GM18858 (cell line): ENCODE results near the gene GM2A.
"Not testable (repeated sequence)": the region's sequence is repeated elsewhere in the genome, so short reads cannot be mapped to it uniquely, and the experiment has no call there.

Experiments used
- ATAC-seq: cut with Tn5 transposase; IDR thresholded peaks from one replicate; pipeline ENCODE4 v1.9.1; 2021; ENCODE audit not compliant: unreplicated experiment

GM2A gene

GRCh38 chr5:151284392-151284967 is 31.5 kb downstream of the GM2A start:
- no peak for ATAC-seq

- ATAC-seq: no peak
Measured at GRCh38 chr5:151285683-151286082, 32.7 kb downstream of the GM2A start.

GRCh38 chr5:151286246-151286645 is 33.3 kb downstream of the GM2A start:
- ATAC-seq: no peak

GRCh38 chr5:151288180-151288579 is 35.2 kb downstream of the GM2A start:
- ATAC-seq: no peak

GRCh38 chr5:151293624-151294023 is 40.6 kb downstream of the GM2A start:
- ATAC-seq: no peak

GRCh38 chr5:151295138-151295537 is 42.2 kb downstream of the GM2A start:
- no peak for ATAC-seq

GRCh38 chr5:151295791-151296477 is 42.9 kb downstream of the GM2A start:
- ATAC-seq: no peak

- no peak for ATAC-seq
Measured at GRCh38 chr5:151296478-151296830, 43.5 kb downstream of the GM2A start.

- no peak for ATAC-seq
Measured at GRCh38 chr5:151296974-151297373, 44.0 kb downstream of the GM2A start.

GRCh38 chr5:151298063-151298855 is 45.3 kb downstream of the GM2A start:
- ATAC-seq: no peak

- no peak for ATAC-seq
Measured at GRCh38 chr5:151303666-151304065, 50.7 kb downstream of the GM2A start, which contains the start of gene SLC36A3. Gene SLC36A3, minus strand, starts transcription at chr5:151303766. Its CDS starts 412 bp downstream, at chr5:151303354.

- ATAC-seq: not testable (repeated sequence)
Measured at GRCh38 chr5:151309266-151309665, 56.3 kb downstream of the GM2A start.

GRCh38 chr5:151309821-151310220 is 56.8 kb downstream of the GM2A start:
- not testable (repeated sequence) for ATAC-seq

GRCh38 chr5:151310932-151311331 is 57.9 kb downstream of the GM2A start:
- ATAC-seq: no peak

- no peak for ATAC-seq
Measured at GRCh38 chr5:151312756-151313324, 59.9 kb downstream of the GM2A start.

GRCh38 chr5:151313357-151313756 is 60.4 kb downstream of the GM2A start:
- ATAC-seq: no peak

- ATAC-seq: peak; percentile 74
Measured at GRCh38 chr5:151315998-151316597, 63.1 kb downstream of the GM2A start.

- no peak for ATAC-seq
Measured at GRCh38 chr5:151317871-151318270, 64.9 kb downstream of the GM2A start.

- peak; percentile 70 for ATAC-seq
Measured at GRCh38 chr5:151318850-151319732, 66.1 kb downstream of the GM2A start.
